Measurements from ENCODE around the gene KLK12. TPM values are rescaled to one million over a fixed set of nuclear protein-coding genes. Genes with fewer than 3 reads are reported as not detected.

KLK12 gene
- total RNA-seq, 2 donors from 2014 or later, result not detected

- intact Hi-C loops (cut with DNase I), result loop anchor here (1.0 to 5.0 kb wide), 4 partner anchors 75 to 151 kb away; no protein-coding TSS in a partner anchor
- ATAC-seq, result peak; percentile 2 to 27
- DNase-seq, result no peak
Observed at GRCh38 chr19:51020988-51021651, 13.7 kb downstream of the KLK12 start.

DNA sequence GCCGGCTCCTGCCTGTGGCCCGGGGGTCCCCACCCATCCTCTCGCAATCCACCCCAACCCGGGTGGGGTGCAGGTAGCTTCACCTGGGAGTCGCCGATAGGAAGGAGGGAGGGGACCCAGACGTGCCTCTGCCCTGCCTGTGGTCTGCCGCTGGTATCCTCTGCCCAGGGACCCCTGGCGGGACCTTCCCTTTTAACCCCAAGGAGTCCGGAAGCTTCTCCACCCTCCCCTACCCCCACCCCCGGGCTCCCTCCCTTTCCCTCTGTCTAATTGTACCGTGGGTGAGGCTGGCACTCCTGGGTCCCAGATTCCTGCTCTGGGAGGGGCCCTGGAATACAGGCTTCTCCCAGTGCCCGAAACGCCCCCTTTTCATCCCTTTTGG is 15.3 kb downstream of the KLK12 start, which contains the start of gene KLK10:
KLK10 (minus strand) TSS at position 166 of the 382 bp plus-strand sequence. CDS start 579 bp downstream, outside the sequence.
- intact Hi-C loops (cut with DNase I), result no loop called here
- ATAC-seq (peak in 1 of 2 donors; percentile 4), DNase-seq (no peak)

- intact Hi-C loops (cut with DNase I), result no loop called here
- DNase-seq, result peak; percentile 31
Observed at GRCh38 chr19:51018745-51019543, 15.9 kb downstream of the KLK12 start.

DNA sequence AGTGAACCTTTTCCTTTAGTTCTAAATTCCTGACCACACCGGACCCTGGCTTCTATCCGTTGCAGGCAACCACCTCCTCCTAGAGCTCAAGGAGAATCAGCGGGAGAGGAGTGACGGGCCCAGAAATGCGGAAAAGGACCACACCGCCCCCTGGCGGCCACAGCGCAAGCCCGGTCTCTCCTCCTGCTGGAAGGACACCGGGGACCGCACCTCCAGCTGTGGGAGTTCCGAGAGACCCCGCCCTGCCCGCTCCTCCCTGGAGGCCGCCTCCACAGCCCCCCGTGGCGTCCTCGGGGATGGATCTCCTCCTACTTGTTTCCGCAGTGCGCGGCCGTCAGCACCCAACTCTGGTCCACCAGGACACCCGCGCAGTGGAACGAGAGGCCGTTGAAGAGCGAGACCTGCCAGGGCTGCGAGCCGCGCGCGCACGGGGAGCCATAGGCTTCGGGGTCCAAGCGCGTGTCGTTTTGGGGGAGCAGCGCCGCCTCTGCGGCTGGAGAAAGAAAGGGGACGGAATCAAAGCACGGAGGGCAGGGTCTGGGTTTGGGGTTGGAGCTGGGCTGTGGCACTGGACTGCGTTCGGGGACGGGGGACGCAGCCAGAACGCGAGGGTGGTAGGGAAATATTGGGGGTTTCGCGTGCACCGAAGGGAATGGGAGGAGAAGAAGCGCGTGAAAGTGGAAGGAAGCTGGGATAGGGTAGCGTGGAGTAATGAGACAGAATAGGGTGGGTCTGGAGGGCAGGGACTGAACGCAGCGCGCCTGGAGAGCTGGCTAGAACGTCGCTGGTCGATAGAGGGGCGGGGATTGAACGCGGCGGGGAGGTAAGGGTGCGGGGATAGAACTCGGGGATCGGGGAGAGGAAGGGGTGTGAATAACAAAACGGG is 17.8 kb downstream of the KLK12 start:
- intact Hi-C loops (cut with DNase I), result no loop called here
- ATAC-seq, result peak in 1 of 2 donors; percentile 42
- peak; percentile 38 for DNase-seq

More at GRCh38 chr19:51018745-51019543, 15.9 kb downstream of the KLK12 start:
- peak; percentile 50 to 81 for ATAC-seq

DNA sequence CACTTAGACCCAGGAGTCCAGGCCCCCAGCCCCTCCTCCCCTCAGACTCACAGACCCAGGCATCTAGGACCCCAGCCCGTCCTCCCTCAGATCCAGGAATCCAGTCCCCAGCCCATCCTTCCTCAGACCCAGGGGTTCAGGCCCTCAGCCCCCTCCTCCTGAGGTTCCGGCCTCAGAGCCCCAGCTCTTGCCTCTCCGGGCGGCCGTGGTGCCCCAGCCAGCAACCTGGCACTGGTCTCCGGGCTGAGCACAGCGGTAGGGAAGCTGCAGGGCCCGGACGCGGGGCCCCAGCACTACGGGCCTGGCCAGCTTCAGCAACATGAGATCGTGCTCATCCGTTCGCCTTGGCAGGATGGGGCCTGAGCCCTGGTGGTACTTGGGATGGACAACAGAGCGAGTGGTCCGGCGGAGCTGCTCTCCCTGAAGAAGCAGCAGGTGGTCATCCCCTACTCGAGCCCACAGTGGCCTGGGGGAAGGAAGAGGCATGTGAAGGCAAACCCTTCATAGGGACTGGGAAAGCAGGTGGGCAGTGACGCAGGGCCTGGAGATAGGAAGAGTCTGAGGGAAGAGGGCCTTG is 19.0 kb downstream of the KLK12 start:
- no peak for ATAC-seq
- intact Hi-C loops (cut with DNase I), result no loop called here
- no peak for DNase-seq

DNA sequence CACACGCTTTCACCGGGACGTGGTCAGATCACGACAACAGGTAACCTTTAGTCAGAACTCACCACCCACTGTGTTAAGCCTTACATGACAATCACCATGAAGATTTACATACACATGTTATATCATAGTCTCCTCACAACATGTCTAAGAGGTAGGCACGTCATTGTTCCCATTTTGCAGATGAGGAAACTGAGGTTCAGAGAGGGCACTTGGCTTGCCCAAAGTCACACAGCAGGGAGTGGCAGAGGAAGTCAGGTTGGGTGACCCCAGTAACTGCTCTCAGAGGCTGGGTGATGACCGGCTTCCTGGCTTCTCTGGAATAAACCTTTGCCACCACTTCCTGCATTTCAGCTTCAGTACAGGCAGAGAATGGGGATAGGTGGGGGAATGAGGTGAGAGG is 20.6 kb downstream of the KLK12 start:
- ATAC-seq (no peak), DNase-seq (no peak)
- intact Hi-C loops (cut with DNase I), result no loop called here

- DNase-seq (no peak), ATAC-seq (no peak)
- intact Hi-C loops (cut with DNase I), result no loop called here
Observed at GRCh38 chr19:51012661-51013190, 22.1 kb downstream of the KLK12 start.

GRCh38 chr19:51010066-51010795 is 24.6 kb downstream of the KLK12 start:
- intact Hi-C loops (cut with DNase I), result no loop called here
- DNase-seq, result no peak

GRCh38 chr19:51009061-51009891 is 25.5 kb downstream of the KLK12 start:
- intact Hi-C loops (cut with DNase I), result no loop called here
- ATAC-seq (no peak), DNase-seq (no peak)

More at GRCh38 chr19:51010066-51010795, 24.6 kb downstream of the KLK12 start:
- no peak for ATAC-seq

DNA sequence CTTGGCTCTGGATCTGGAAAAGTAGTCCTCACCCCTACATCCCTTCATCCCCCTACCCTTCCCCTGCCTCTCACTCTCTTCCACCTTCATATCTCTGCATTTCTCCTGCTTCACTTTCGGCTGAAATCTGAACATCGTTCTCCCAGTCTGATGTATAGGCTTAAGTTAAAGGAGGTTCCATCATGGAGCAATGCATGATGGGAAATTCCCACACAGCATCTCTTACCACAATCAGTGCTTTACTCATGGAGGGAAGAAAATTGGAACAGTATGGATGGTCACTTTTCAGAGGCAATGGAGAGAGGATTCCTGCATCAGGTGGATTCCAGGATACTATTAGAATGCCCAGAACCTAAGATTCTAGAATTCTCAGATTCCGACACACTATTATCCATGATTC is 27.3 kb downstream of the KLK12 start:
- DNase-seq (no peak), ATAC-seq (no peak)
- intact Hi-C loops (cut with DNase I), result no loop called here

- DNase-seq (no peak), ATAC-seq (no peak)
- intact Hi-C loops (cut with DNase I), result no loop called here
Observed at GRCh38 chr19:51006406-51006805, 28.4 kb downstream of the KLK12 start.

DNA sequence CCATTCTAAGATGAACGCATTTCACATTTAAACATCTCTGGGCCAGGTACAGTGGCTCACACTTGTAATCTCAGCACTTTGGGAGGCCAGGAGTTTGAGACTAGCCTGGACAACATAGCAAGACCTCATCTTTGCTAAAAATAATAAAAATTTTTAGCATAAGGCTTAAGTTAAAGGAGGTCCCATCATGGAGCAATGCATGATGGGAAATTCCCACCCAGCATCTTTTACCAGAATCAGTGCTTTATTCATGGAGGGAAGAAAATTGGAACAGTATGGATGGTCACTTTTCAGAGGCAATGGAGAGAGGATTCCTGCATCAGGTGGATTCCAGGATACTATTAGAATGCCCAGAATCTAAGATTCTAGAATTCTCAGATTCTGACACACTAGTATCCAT is 29.6 kb downstream of the KLK12 start:
- ATAC-seq (no peak), DNase-seq (no peak)
- intact Hi-C loops (cut with DNase I), result no loop called here

GRCh38 chr19:51003316-51003715 is 31.5 kb downstream of the KLK12 start:
- intact Hi-C loops (cut with DNase I), result no loop called here
- ATAC-seq (no peak), DNase-seq (no peak)

GRCh38 chr19:51002542-51003311 is 32.1 kb downstream of the KLK12 start:
- peak; percentile 30 to 84 for ATAC-seq
- intact Hi-C loops (cut with DNase I), result no loop called here

DNA sequence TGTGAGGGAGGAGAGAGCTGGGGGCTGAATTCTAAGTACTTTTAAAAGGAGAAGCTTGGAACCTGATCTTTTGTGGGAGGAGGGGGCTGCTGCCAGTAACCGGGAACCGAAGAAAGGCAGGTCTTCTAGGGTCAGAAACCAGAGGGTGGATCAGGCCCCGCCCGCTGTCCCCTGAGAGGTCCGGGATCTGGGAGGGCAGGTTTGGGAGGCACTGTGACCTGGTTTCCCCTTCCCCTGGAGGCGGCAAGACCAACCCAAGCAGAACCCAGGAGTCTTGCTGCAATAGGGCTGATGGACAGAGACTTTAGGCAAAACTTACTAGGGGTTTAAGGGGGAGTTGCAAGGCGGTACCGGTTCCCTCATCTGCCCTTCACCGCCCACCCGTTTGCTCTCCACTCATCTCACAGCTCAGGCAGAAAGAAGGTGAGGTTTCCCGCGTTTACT is 32.7 kb downstream of the KLK12 start:
- ATAC-seq (peak in 1 of 2 donors; percentile 16), DNase-seq (no peak)
- intact Hi-C loops (cut with DNase I), result no loop called here

More at GRCh38 chr19:51002542-51003311, 32.1 kb downstream of the KLK12 start:
- DNase-seq, result peak; percentile 37

- intact Hi-C loops (cut with DNase I), result no loop called here
- DNase-seq, result no peak
- ATAC-seq, result peak in 1 of 2 donors; percentile 83
Observed at GRCh38 chr19:51001515-51001914, 33.3 kb downstream of the KLK12 start, which contains the start of gene KLK8. KLK8 (minus strand) TSS chr19:51001604; CDS start chr19:51001167, 437 bp downstream.
